DOHH2 (cell line): ENCODE results near the gene CBFA2T2.

Source experiments
- EZH2phosphoT487 ChIP-seq: fragments of 200-600 bp; sonication (generic); IDR thresholded peaks from 2 replicates; pipeline ENCODE4 v1.6.1; 2017; ENCODE audit warnings: borderline replicate concordance, mild to moderate bottlenecking, antibody characterized with exemption, low read length, moderate library complexity, mixed read lengths
- TF ChIP-seq, protein P1 (sequence below): fragments of 200-600 bp; sonication (generic); IDR thresholded peaks from one replicate; pipeline ENCODE4 v1.5.1; 2014; ENCODE audit warnings: antibody characterized with exemption, mild to moderate bottlenecking, low read depth, low read length; ENCODE audit not compliant: poor library complexity, severe bottlenecking

DNA sequence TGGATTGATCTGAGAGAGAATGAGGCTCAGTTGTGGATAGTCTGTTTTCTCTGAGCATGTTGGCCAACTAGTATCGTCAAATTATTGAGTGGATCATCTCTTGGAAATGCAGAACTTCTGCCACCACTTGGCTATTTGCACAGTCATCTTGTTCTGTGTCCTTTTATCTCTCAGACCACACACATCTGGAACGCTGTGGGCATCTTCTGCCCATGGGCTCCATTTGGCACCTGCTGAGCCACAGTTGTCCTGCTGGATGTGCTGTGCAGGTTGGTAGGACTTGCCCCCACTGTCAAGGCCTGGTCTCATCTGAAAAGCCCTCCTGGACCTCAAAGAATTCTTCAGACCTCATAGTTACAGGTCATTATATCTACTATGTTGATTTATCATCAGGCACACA lies 155.5 kb downstream of the CBFA2T2 start:
- TF ChIP-seq, protein P1, sequence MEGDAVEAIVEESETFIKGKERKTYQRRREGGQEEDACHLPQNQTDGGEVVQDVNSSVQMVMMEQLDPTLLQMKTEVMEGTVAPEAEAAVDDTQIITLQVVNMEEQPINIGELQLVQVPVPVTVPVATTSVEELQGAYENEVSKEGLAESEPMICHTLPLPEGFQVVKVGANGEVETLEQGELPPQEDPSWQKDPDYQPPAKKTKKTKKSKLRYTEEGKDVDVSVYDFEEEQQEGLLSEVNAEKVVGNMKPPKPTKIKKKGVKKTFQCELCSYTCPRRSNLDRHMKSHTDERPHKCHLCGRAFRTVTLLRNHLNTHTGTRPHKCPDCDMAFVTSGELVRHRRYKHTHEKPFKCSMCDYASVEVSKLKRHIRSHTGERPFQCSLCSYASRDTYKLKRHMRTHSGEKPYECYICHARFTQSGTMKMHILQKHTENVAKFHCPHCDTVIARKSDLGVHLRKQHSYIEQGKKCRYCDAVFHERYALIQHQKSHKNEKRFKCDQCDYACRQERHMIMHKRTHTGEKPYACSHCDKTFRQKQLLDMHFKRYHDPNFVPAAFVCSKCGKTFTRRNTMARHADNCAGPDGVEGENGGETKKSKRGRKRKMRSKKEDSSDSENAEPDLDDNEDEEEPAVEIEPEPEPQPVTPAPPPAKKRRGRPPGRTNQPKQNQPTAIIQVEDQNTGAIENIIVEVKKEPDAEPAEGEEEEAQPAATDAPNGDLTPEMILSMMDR = no peak
- TF ChIP-seq EZH2phosphoT487 = no peak
